ENCODE data around the gene DVL2. TPM values are rescaled to one million over a fixed set of nuclear protein-coding genes. Genes with fewer than 3 reads are reported as not detected.

The DVL2 gene
- total and polyA plus RNA-seq, 8 donors = 36.9 to 59.7 (median 52.3) TPM

DNA sequence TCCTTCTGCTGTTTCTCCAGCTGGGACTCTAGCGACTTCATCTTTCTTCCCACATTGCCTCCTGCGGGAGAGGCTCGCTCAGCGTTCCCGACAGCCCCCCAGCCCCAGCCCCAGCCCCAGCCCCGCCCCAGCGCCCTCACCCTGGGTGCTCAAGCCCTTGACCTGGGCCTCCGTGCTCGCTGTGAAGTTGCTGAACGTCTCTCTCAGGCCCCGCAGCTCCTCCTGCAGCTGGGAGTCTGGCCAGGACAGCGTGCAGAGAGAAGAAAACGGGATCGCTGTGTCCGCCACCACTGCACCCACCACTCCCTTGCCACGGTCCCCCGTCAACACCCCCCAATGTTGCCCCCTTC lies 57.5 kb downstream of the DVL2 start:
- H3K27ac ChIP-seq = no peak overlapping the region
- TF ChIP-seq, protein P1, sequence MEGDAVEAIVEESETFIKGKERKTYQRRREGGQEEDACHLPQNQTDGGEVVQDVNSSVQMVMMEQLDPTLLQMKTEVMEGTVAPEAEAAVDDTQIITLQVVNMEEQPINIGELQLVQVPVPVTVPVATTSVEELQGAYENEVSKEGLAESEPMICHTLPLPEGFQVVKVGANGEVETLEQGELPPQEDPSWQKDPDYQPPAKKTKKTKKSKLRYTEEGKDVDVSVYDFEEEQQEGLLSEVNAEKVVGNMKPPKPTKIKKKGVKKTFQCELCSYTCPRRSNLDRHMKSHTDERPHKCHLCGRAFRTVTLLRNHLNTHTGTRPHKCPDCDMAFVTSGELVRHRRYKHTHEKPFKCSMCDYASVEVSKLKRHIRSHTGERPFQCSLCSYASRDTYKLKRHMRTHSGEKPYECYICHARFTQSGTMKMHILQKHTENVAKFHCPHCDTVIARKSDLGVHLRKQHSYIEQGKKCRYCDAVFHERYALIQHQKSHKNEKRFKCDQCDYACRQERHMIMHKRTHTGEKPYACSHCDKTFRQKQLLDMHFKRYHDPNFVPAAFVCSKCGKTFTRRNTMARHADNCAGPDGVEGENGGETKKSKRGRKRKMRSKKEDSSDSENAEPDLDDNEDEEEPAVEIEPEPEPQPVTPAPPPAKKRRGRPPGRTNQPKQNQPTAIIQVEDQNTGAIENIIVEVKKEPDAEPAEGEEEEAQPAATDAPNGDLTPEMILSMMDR (IDR thresholded peaks at IDR 0.05) = no peak
- peaks cover 9 to 26% of the 10 kb centered on the region in 2 donors for H3K4me1 ChIP-seq
- ATAC-seq (peak; percentile 38), DNase-seq (peak in 3 of 4 donors; percentile 36 to 55 (median 49))
- no peak overlapping the region for H3K4me3 ChIP-seq
- intact Hi-C loops (cut with DNase I) = no loop called here
- H3K36me3 ChIP-seq = no peaks in the 10 kb centered on the region
- peaks cover 0 to 43% of the 10 kb centered on the region in 2 donors for H3K27me3 ChIP-seq
- H3K9me3 ChIP-seq = no peaks in the 10 kb centered on the region

DNA sequence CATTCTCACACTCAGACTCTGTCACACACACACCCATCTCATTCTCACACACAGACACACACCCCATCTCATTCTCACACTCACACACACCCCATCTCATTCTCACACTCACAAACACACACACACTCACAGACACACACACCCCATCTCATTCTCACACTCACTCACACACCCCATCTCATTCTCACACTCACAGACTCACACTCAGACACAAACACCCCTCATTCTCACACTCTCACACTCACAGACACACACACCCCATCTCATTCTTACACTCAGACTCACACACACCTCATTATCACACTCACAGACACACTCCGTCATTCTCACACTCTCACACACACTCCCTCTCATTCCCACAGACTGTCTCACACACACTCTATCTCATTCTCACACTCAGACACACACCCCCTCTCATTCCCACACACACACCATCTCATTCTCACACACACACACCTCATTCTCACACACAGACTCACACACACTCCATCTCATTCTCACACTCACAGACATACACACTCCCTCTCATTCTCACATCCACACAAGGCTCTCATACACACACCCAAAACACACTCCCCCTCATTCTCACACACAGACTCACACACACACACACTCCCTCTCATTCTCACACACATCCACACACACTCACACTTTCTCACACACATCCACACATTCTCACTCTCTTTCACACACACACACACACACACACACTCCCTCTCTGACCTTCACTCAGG lies 58.0 kb downstream of the DVL2 start:
- ATAC-seq (no peak), DNase-seq (no peak)
- Histone ChIP-seq H3K4me3 (no peak overlapping the region), H3K27me3 (peaks cover 0 to 43% of the 10 kb centered on the region in 2 donors), H3K27ac (no peak overlapping the region), H3K4me1 (peaks cover 9 to 26% of the 10 kb centered on the region in 2 donors), H3K36me3 (no peaks in the 10 kb centered on the region), H3K9me3 (no peaks in the 10 kb centered on the region)
- TF ChIP-seq, protein P1 (IDR thresholded peaks at IDR 0.05) = no peak
- intact Hi-C loops (cut with DNase I) = no loop called here

Small RNA genes within 50 kb of the gene (microRNA-seq; reads per million reads assigned to microRNA genes)
- gene MIR324 = 1,145 to 1,240 reads per million in 2 donors

Other genes with a start within 250 kb of the DVL2 start
Only the 30 nearest of the 36 such genes appear.
- gene SLC16A13, start 198.5 kb downstream of the DVL2 start, total RNA-seq = 10 to 100 TPM in 1 of 2 donors, 1 to 10 TPM in 1; 9.5 to 21.5 TPM
- gene SLC16A13, start 198.5 kb downstream of the DVL2 start, polyA plus RNA-seq (ENCODE audit: insufficient read length in 6 of 6) = 1 to 10 TPM; 3.7 to 5.8 (median 4.6) TPM
- 1 to 10 TPM; 1.2 to 2.5 TPM for gene SLC16A11, start 190.4 kb downstream of the DVL2 start, total RNA-seq
- gene SLC16A11, start 190.4 kb downstream of the DVL2 start, polyA plus RNA-seq (ENCODE audit: insufficient read length in 6 of 6) = 1 to 10 TPM in 4 of 6 donors, under 1 TPM in 2; 0.74 to 1.5 (median 1.1) TPM
- 1 to 10 TPM; 7.8 to 9.6 TPM for gene CLEC10A, start 154.3 kb downstream of the DVL2 start, total RNA-seq
- 1 to 10 TPM; 2.0 to 3.6 (median 3.6) TPM for gene CLEC10A, start 154.3 kb downstream of the DVL2 start, polyA plus RNA-seq (ENCODE audit: insufficient read length in 6 of 6)
- 1 to 10 TPM; 1.0 to 2.7 TPM for gene ASGR2, start 119.7 kb downstream of the DVL2 start, total RNA-seq
- gene ASGR2, start 119.7 kb downstream of the DVL2 start, polyA plus RNA-seq (ENCODE audit: insufficient read length in 6 of 6) = under 1 TPM; 0.34 to 0.76 (median 0.51) TPM
- 1 to 10 TPM; 2.4 to 7.7 TPM for gene ASGR1, start 55.1 kb downstream of the DVL2 start, total RNA-seq
- gene ASGR1, start 55.1 kb downstream of the DVL2 start, polyA plus RNA-seq (ENCODE audit: insufficient read length in 6 of 6) = 10 to 100 TPM in 4 of 6 donors, 1 to 10 TPM in 2; 8.7 to 13.0 (median 11.0) TPM
- gene DLG4, start 14.7 kb downstream of the DVL2 start, total RNA-seq = 10 to 100 TPM; 25.9 to 33.8 TPM
- gene DLG4, start 14.7 kb downstream of the DVL2 start, polyA plus RNA-seq (ENCODE audit: insufficient read length in 6 of 6) = 10 to 100 TPM; 35.6 to 60.0 (median 47.6) TPM
- 100 to 1,000 TPM; 610 to 654 TPM for gene ACADVL, start 14.6 kb downstream of the DVL2 start, total RNA-seq
- 100 to 1,000 TPM; 285 to 403 (median 362) TPM for gene ACADVL, start 14.6 kb downstream of the DVL2 start, polyA plus RNA-seq (ENCODE audit: insufficient read length in 6 of 6)
- 10 to 100 TPM; 31.1 to 45.4 TPM for gene PHF23, start 4.9 kb upstream of the DVL2 start, total RNA-seq
- 10 to 100 TPM; 32.8 to 51.2 (median 46.1) TPM for gene PHF23, start 4.9 kb upstream of the DVL2 start, polyA plus RNA-seq (ENCODE audit: insufficient read length in 6 of 6)
- gene GABARAP, start 7.9 kb upstream of the DVL2 start, total RNA-seq = 100 to 1,000 TPM; 545 to 559 TPM
- 100 to 1,000 TPM; 442 to 526 (median 470) TPM for gene GABARAP, start 7.9 kb upstream of the DVL2 start, polyA plus RNA-seq (ENCODE audit: insufficient read length in 6 of 6)
- gene CTDNEP1, start 17.2 kb upstream of the DVL2 start, total RNA-seq = 100 to 1,000 TPM; 134 to 171 TPM
- gene CTDNEP1, start 17.2 kb upstream of the DVL2 start, polyA plus RNA-seq (ENCODE audit: insufficient read length in 6 of 6) = 100 to 1,000 TPM; 133 to 154 (median 146) TPM
- gene ELP5, start 17.7 kb upstream of the DVL2 start, total RNA-seq = 10 to 100 TPM; 26.5 to 46.6 TPM
- gene ELP5, start 17.7 kb upstream of the DVL2 start, polyA plus RNA-seq (ENCODE audit: insufficient read length in 6 of 6) = 10 to 100 TPM; 36.6 to 49.7 (median 42.9) TPM
- 100 to 1,000 TPM; 187 to 197 TPM for gene CLDN7, start 28.0 kb upstream of the DVL2 start, total RNA-seq
- gene CLDN7, start 28.0 kb upstream of the DVL2 start, polyA plus RNA-seq (ENCODE audit: insufficient read length in 6 of 6) = 10 to 100 TPM; 26.0 to 37.0 (median 34.8) TPM
- gene SLC2A4, start 47.2 kb upstream of the DVL2 start, total RNA-seq = under 1 TPM; 0.60 to 0.85 TPM
- gene SLC2A4, start 47.2 kb upstream of the DVL2 start, polyA plus RNA-seq (ENCODE audit: insufficient read length in 6 of 6) = 1 to 10 TPM in 4 of 6 donors, under 1 TPM in 2; 0.93 to 1.5 (median 1.3) TPM
- gene YBX2, start 60.1 kb upstream of the DVL2 start, total RNA-seq = under 1 TPM; 0.37 to 0.67 TPM
- 1 to 10 TPM; 1.3 to 2.5 (median 1.6) TPM for gene YBX2, start 60.1 kb upstream of the DVL2 start, polyA plus RNA-seq (ENCODE audit: insufficient read length in 6 of 6)
- gene EIF5A, start 73.1 kb upstream of the DVL2 start, total RNA-seq = 100 to 1,000 TPM; 307 to 622 TPM
- 100 to 1,000 TPM; 213 to 323 (median 262) TPM for gene EIF5A, start 73.1 kb upstream of the DVL2 start, polyA plus RNA-seq (ENCODE audit: insufficient read length in 6 of 6)
- 10 to 100 TPM; 48.2 to 54.9 TPM for gene GPS2, start 80.8 kb upstream of the DVL2 start, total RNA-seq
- 100 to 1,000 TPM in 1 of 6 donors, 10 to 100 TPM in 5; 73.0 to 102 (median 81.9) TPM for gene GPS2, start 80.8 kb upstream of the DVL2 start, polyA plus RNA-seq (ENCODE audit: insufficient read length in 6 of 6)
- gene NEURL4, start 94.8 kb upstream of the DVL2 start, total RNA-seq = 10 to 100 TPM; 27.8 to 35.2 TPM
- 10 to 100 TPM; 22.2 to 36.8 (median 27.9) TPM for gene NEURL4, start 94.8 kb upstream of the DVL2 start, polyA plus RNA-seq (ENCODE audit: insufficient read length in 6 of 6)
- gene ACAP1, start 102.0 kb upstream of the DVL2 start, total RNA-seq = 10 to 100 TPM in 1 of 2 donors, 1 to 10 TPM in 1; 9.9 to 51.4 TPM
- 10 to 100 TPM in 2 of 6 donors, 1 to 10 TPM in 4; 6.7 to 11.3 (median 8.1) TPM for gene ACAP1, start 102.0 kb upstream of the DVL2 start, polyA plus RNA-seq (ENCODE audit: insufficient read length in 6 of 6)
- gene KCTD11, start 117.6 kb upstream of the DVL2 start, total RNA-seq = 10 to 100 TPM; 10.3 to 10.7 TPM
- gene KCTD11, start 117.6 kb upstream of the DVL2 start, polyA plus RNA-seq (ENCODE audit: insufficient read length in 6 of 6) = 10 to 100 TPM in 3 of 6 donors, 1 to 10 TPM in 3; 8.3 to 13.1 (median 9.9) TPM
- not detected for gene TMEM95, start 120.6 kb upstream of the DVL2 start, total RNA-seq
- not detected for gene TMEM95, start 120.6 kb upstream of the DVL2 start, polyA plus RNA-seq (ENCODE audit: insufficient read length in 6 of 6)
- gene TNK1, start 146.6 kb upstream of the DVL2 start, total RNA-seq = 1 to 10 TPM; 6.1 to 6.4 TPM
- 1 to 10 TPM; 5.3 to 8.7 (median 6.4) TPM for gene TNK1, start 146.6 kb upstream of the DVL2 start, polyA plus RNA-seq (ENCODE audit: insufficient read length in 6 of 6)
- gene PLSCR3, start 160.0 kb upstream of the DVL2 start, total RNA-seq = 10 to 100 TPM; 42.0 to 42.7 TPM
- 10 to 100 TPM; 46.0 to 62.5 (median 57.7) TPM for gene PLSCR3, start 160.0 kb upstream of the DVL2 start, polyA plus RNA-seq (ENCODE audit: insufficient read length in 6 of 6)
- 10 to 100 TPM; 50.7 to 56.0 TPM for gene TMEM256, start 169.6 kb upstream of the DVL2 start, total RNA-seq
- 10 to 100 TPM; 70.7 to 75.7 (median 72.5) TPM for gene TMEM256, start 169.6 kb upstream of the DVL2 start, polyA plus RNA-seq (ENCODE audit: insufficient read length in 6 of 6)
- gene NLGN2, start 173.3 kb upstream of the DVL2 start, total RNA-seq = 10 to 100 TPM; 14.8 to 20.1 TPM
- 10 to 100 TPM; 25.3 to 34.4 (median 30.1) TPM for gene NLGN2, start 173.3 kb upstream of the DVL2 start, polyA plus RNA-seq (ENCODE audit: insufficient read length in 6 of 6)
- not detected for gene SPEM1, start 185.8 kb upstream of the DVL2 start, total RNA-seq
- not detected for gene SPEM1, start 185.8 kb upstream of the DVL2 start, polyA plus RNA-seq (ENCODE audit: insufficient read length in 6 of 6)
- not detected for gene SPEM2, start 191.1 kb upstream of the DVL2 start, total RNA-seq
- gene SPEM2, start 191.1 kb upstream of the DVL2 start, polyA plus RNA-seq (ENCODE audit: insufficient read length in 6 of 6) = not detected
- gene SPEM3, start 194.3 kb upstream of the DVL2 start, total RNA-seq = not detected
- not detected for gene SPEM3, start 194.3 kb upstream of the DVL2 start, polyA plus RNA-seq (ENCODE audit: insufficient read length in 6 of 6)
- gene TMEM102, start 200.9 kb upstream of the DVL2 start, total RNA-seq = 1 to 10 TPM; 7.2 to 9.6 TPM
- 1 to 10 TPM; 2.1 to 3.3 (median 2.6) TPM for gene TMEM102, start 200.9 kb upstream of the DVL2 start, polyA plus RNA-seq (ENCODE audit: insufficient read length in 6 of 6)
- gene FGF11, start 205.0 kb upstream of the DVL2 start, total RNA-seq = 1 to 10 TPM in 1 of 2 donors, under 1 TPM in 1; 0.97 to 1.7 TPM
- 1 to 10 TPM; 1.7 to 2.8 (median 2.3) TPM for gene FGF11, start 205.0 kb upstream of the DVL2 start, polyA plus RNA-seq (ENCODE audit: insufficient read length in 6 of 6)
- gene CHRNB1, start 210.5 kb upstream of the DVL2 start, total RNA-seq = 10 to 100 TPM; 10.6 to 12.1 TPM
- gene CHRNB1, start 210.5 kb upstream of the DVL2 start, polyA plus RNA-seq (ENCODE audit: insufficient read length in 6 of 6) = 10 to 100 TPM in 2 of 6 donors, 1 to 10 TPM in 4; 7.0 to 10.3 (median 9.6) TPM

All from left lung (tissue), 10 donors.